Midbrain (tissue), 1 donor: Measurements from ENCODE around the gene ENAH.
"Not testable (repeated sequence)": the region's sequence is repeated elsewhere in the genome, so short reads cannot be mapped to it uniquely, and the experiment has no call there.

Experiments
- DNase-seq: peaks from one replicate; lab custom pipeline; 2025; lab: John Stamatoyannopoulos, UW

The ENAH gene

GRCh38 chr1:225486856-225487255 is 166.1 kb downstream of the ENAH start:
- DNase-seq = no peak

- no peak for DNase-seq
Observed at GRCh38 chr1:225485991-225486530, 166.9 kb downstream of the ENAH start.

- no peak for DNase-seq
Observed at GRCh38 chr1:225485226-225485625, 167.7 kb downstream of the ENAH start.

GRCh38 chr1:225484657-225485214 is 168.2 kb downstream of the ENAH start:
- no peak for DNase-seq

- DNase-seq = peak; percentile 21
Observed at GRCh38 chr1:225483818-225484656, 168.9 kb downstream of the ENAH start.

GRCh38 chr1:225482421-225482950 is 170.4 kb downstream of the ENAH start:
- no peak for DNase-seq

- no peak for DNase-seq
Observed at GRCh38 chr1:225481738-225482137, 171.2 kb downstream of the ENAH start.

GRCh38 chr1:225480825-225481434 is 172.0 kb downstream of the ENAH start:
- peak; percentile 11 for DNase-seq

- DNase-seq = no peak
Observed at GRCh38 chr1:225479996-225480720, 172.8 kb downstream of the ENAH start.

- no peak for DNase-seq
Observed at GRCh38 chr1:225479341-225479740, 173.6 kb downstream of the ENAH start.

GRCh38 chr1:225477296-225477911 is 175.5 kb downstream of the ENAH start:
- DNase-seq = no peak

- no peak for DNase-seq
Observed at GRCh38 chr1:225476538-225476988, 176.4 kb downstream of the ENAH start.

- DNase-seq = no peak
Observed at GRCh38 chr1:225476100-225476511, 176.8 kb downstream of the ENAH start.

- DNase-seq = peak; percentile 81
Observed at GRCh38 chr1:225474986-225475820, 177.7 kb downstream of the ENAH start.

GRCh38 chr1:225474439-225474985 is 178.4 kb downstream of the ENAH start:
- no peak for DNase-seq

GRCh38 chr1:225473676-225474438 is 179.1 kb downstream of the ENAH start:
- DNase-seq = not testable (repeated sequence)

GRCh38 chr1:225473266-225473665 is 179.7 kb downstream of the ENAH start:
- DNase-seq = peak; percentile 17

GRCh38 chr1:225471453-225472301 is 181.2 kb downstream of the ENAH start:
- DNase-seq = no peak
